Activated naive CD4-positive, alpha-beta T cell treated with anti-CD3 and anti-CD28 coated beads, Interleukin-2, amount 50 U/mL, for 72 hours (primary cell): ENCODE results near the gene CIAO2B. TPM values are rescaled to one million over a fixed set of nuclear protein-coding genes. Genes with fewer than 3 reads are reported as not detected.

ENCODE experiments used
- ATAC-seq, 2 donors: fragments of 150-1000 bp; cut with Tn5 transposase; 2 replicates each; pipeline ENCODE4 v1.10.0; 2021; ENCODE audit warnings: mild to moderate bottlenecking in 2 of 2, moderate library complexity in 2 of 2
- DNase-seq, 2 donors: peaks; one replicate each; pipeline ENCODE4 v3.0.0; 2021 to 2022; ENCODE audit warnings: low spot score in 2 of 2
- H3K27ac Mint-ChIP-seq, 2 donors: one replicate each; pipeline ENCODE4 v1.8.0; 2022; ENCODE audit warnings: mild to moderate bottlenecking in 2 of 2, mixed read lengths in 2 of 2
- H3K36me3 Mint-ChIP-seq, 2 donors: one replicate each; pipeline ENCODE4 v1.8.0; 2022; ENCODE audit warnings: mixed read lengths in 2 of 2
- H3K9me3 Mint-ChIP-seq, 2 donors: one replicate each; pipeline ENCODE4 v1.8.0; 2022; ENCODE audit warnings: mixed read lengths in 2 of 2
- total RNA-seq, 2 donors: library from RNA; stranded (reverse); gene quantifications; one replicate each; pipeline ENCODE4 v1.2.3, GENCODE V29; 2022

Gene CIAO2B
- total RNA-seq, 2 donors from 2014 or later, result 169 to 196 TPM

DNA sequence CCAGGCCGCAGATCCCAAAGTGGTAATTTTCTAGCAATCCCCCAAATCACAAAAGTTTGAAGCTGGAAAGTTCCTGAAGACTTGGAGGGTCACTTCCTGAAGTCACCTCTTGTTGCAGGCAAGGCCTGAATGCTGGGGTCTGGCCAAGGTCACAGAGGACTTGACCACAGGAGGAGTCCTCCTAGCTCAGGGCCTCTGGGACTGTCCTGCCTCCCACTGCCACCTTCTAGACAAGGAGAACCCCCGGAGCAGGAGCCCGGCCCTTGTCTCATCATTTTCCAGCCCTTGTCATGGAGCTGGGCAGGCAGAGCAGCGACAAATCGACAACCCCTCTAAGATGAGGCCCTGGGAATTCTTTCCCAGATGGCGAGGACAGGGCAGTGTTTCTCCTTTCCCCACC lies 15.8 kb downstream of the CIAO2B start:
- Mint-ChIP-seq H3K27ac (no peak overlapping the region), H3K9me3 (no peaks in the 10 kb centered on the region), H3K36me3 (no peaks in the 10 kb centered on the region)
- ATAC-seq (no peak), DNase-seq (no peak)

GRCh38 chr16:66917741-66918140 lies 16.5 kb downstream of the CIAO2B start:
- Mint-ChIP-seq H3K36me3 (no peaks in the 10 kb centered on the region), H3K27ac (no peak overlapping the region), H3K9me3 (no peaks in the 10 kb centered on the region)
- ATAC-seq (no peak), DNase-seq (no peak)

GRCh38 chr16:66916518-66916917 lies 17.7 kb downstream of the CIAO2B start:
- no peaks in the 10 kb centered on the region for H3K36me3 Mint-ChIP-seq
- H3K27ac Mint-ChIP-seq, result no peak overlapping the region
- DNase-seq (no peak), ATAC-seq (no peak)
- H3K9me3 Mint-ChIP-seq, result no peaks in the 10 kb centered on the region

- Mint-ChIP-seq H3K36me3 (no peaks in the 10 kb centered on the region), H3K27ac (peak overlapping the region in 1 of 2 donors; percentile 3), H3K9me3 (no peaks in the 10 kb centered on the region)
- ATAC-seq (no peak), DNase-seq (no peak)
These were observed 19.2 kb downstream of the CIAO2B start for GRCh38 chr16:66915041-66915440.

GRCh38 chr16:66914541-66914940 lies 19.7 kb downstream of the CIAO2B start:
- no peak for DNase-seq
- no peak for ATAC-seq
- Mint-ChIP-seq H3K27ac (peak overlapping the region in 1 of 2 donors; percentile 3), H3K36me3 (no peaks in the 10 kb centered on the region), H3K9me3 (no peaks in the 10 kb centered on the region)

DNA sequence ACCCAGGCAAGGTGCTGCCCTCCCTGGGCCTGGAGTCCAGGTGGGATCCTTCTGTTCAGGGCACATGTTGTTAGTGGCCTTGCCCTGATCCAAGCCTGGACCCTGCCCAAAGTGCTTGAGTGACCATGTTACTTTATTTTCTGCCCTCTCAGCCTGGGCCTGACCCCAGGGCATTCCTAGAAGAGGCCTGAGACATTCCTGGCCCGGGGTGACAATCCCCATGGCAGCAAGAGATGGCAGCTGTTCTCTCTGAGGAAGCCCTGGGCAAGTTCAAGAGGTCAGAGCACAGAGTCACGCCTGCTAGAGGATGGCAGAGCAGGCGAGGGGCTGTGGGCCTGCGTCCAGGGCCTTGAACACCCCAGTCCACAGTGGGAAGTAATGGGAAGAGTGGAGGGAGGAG lies 20.5 kb downstream of the CIAO2B start:
- ATAC-seq (no peak), DNase-seq (no peak)
- Mint-ChIP-seq H3K27ac (no peak overlapping the region), H3K9me3 (no peaks in the 10 kb centered on the region), H3K36me3 (no peaks in the 10 kb centered on the region)

GRCh38 chr16:66913081-66913480 lies 21.1 kb downstream of the CIAO2B start:
- DNase-seq, result no peak
- ATAC-seq, result no peak
- Mint-ChIP-seq H3K36me3 (no peaks in the 10 kb centered on the region), H3K27ac (no peak overlapping the region), H3K9me3 (no peaks in the 10 kb centered on the region)

GRCh38 chr16:66911801-66912200 lies 22.4 kb downstream of the CIAO2B start:
- no peak for DNase-seq
- Mint-ChIP-seq H3K9me3 (no peaks in the 10 kb centered on the region), H3K27ac (no peak overlapping the region), H3K36me3 (no peaks in the 10 kb centered on the region)
- ATAC-seq, result no peak

GRCh38 chr16:66911112-66911511 lies 23.1 kb downstream of the CIAO2B start:
- Mint-ChIP-seq H3K36me3 (no peaks in the 10 kb centered on the region), H3K27ac (no peak overlapping the region), H3K9me3 (no peaks in the 10 kb centered on the region)
- no peak for DNase-seq
- peak; percentile 14 to 48 for ATAC-seq

DNA sequence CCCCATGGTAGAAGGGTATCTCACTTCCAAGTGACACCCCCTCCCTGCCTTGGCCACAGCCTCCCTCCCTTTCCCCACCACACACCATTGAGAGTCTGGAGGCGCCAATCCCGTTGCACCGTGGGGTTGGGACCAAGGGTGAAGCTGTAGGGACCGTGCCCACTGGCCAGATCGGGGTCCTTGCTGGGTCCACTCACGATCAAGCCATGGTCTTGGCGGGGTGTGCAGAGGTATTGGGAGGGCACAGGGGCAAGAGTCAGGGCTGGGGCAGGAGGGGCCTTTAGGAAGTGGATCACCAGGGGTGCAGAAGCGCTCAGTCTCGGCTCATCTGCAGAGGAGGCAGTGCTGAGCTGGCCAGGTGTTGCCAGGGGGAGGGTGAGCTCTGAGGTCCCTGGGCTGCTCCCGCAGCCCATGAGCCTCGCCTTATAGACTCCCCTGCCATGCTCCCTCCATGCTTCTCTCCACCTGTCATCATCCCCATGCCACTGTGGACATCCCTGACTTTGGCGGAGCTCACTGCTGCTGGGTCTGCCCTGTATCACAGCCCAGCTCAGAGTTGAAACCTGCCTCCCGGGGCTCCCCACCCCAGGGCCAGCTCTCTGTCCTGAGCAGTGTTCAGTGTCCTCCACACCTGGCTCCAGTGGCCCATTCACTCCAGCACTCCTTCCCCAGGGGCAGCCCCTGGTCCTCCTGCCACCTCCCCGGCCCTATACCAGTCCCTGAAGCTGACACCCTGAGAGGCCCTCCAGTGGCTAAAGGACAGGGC lies 23.8 kb downstream of the CIAO2B start:
- no peak for ATAC-seq
- H3K36me3 Mint-ChIP-seq, result no peaks in the 10 kb centered on the region
- no peaks in the 10 kb centered on the region for H3K9me3 Mint-ChIP-seq
- no peak for DNase-seq
- no peak overlapping the region for H3K27ac Mint-ChIP-seq

DNA sequence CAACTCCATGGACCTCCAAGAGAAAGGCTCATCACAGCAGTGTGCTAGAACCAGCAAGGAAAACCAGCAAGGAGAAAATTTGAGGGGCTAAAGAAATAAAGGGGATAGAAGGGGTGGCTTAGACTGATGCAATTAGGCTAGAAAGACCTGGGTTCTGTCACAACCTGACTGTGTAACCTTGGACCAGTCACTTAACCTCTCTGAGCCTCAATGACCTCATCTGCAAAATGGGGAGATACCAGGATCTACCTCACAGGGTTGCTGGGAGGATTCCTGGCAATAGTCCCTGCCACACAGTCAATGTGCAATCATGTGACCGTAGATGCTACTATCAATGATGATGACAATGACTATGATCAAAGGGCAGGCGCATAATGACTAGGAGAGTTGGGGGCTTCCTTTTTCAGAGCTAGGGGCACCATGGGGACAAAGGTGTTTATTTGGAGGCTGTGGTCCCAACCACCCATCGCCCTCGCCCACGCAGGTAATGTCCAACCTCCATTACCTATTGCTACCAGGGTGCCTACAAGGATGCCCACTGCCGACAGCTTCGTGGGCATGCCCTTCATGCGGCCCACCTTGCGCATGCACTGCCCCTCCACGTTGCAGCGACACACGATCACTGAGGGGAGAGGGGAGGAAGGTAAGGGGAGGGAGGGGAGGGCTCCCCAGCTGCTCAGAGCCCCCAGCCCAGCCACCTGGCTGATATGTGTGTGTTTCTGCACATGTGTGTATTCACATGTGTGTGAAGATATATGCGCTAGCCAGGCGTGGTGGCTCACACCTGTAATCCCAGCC lies 25.2 kb downstream of the CIAO2B start:
- H3K27ac Mint-ChIP-seq, result no peak overlapping the region
- H3K9me3 Mint-ChIP-seq, result no peaks in the 10 kb centered on the region
- H3K36me3 Mint-ChIP-seq, result no peaks in the 10 kb centered on the region

DNA sequence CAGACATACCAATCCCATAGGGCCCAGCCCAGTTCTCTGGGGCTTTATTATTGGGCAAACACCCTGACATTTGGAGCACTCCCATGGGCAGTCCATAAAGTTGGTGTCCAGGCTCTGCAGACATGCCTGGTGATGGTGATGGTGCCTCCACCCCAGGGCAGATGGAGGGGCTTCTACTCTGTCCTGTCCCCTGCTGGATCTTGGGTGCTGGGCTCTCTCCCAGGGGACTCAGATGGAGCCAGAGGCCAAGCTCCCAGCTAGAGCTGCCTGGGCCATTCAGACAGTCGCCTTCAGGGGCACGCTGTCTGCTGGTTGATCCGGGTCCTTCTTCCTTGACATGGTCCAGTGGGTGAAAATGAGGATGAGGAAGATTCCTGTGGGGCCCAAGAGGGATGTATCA lies 26.1 kb downstream of the CIAO2B start:
- Mint-ChIP-seq H3K27ac (no peak overlapping the region), H3K36me3 (no peaks in the 10 kb centered on the region), H3K9me3 (no peaks in the 10 kb centered on the region)
- ATAC-seq, result no peak
- DNase-seq, result no peak

More for the DNA sequence above, 25.2 kb downstream of the CIAO2B start:
- DNase-seq (no peak), ATAC-seq (peak in 1 of 2 donors; percentile 46)

GRCh38 chr16:66906916-66907836 lies 27.0 kb downstream of the CIAO2B start:
- H3K27ac Mint-ChIP-seq, result no peak overlapping the region

DNA sequence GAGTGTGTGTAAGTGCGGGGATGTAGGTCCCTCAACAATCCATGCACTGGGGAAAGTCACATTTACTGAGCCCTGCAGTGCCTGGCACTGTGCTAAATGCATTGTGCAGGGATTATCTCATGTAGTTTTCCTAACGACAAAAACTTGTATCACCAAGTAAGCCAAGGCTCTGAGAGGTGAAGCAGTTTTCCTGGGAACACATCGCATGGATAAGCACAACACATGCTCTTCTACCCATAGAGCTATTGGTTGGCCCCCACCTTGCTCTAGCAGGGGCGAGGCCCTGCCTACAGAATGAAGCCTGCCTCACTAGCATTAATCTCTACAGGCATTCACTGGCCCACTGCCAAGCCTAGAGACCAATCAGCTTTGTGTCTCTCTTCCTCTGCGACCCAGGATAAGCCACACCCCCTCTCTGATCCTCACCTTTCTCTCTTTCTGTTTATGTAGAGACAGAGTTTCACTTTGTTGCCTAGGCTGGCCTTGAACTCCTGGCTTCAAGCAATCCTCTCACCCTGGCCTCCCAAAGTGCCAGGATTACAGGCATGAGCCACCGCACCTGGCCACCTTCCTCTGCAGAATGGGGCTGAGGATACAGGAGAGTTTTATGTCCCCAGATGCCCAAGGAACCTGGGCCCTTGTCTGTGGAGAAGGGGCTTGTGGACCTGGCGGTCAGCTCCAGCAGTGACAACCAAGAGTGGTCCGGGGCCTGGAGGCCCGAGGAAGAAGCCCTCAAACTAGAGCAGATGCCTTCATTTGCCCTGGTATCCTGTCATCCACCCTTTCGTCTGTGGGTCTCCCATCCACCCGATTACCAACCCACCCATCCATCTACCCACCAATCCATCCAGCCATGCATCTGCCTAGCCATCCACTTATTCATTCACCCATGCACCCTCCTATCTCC lies 28.3 kb downstream of the CIAO2B start:
- H3K9me3 Mint-ChIP-seq, result no peaks in the 10 kb centered on the region
- peak in 1 of 2 donors; percentile 54 for DNase-seq
- H3K27ac Mint-ChIP-seq, result peak overlapping the region; percentile 8 to 86
- no peaks in the 10 kb centered on the region for H3K36me3 Mint-ChIP-seq
- ATAC-seq, result peak; percentile 33 to 80

More at GRCh38 chr16:66906916-66907836, 27.0 kb downstream of the CIAO2B start:
- Mint-ChIP-seq H3K36me3 (no peaks in the 10 kb centered on the region), H3K9me3 (no peaks in the 10 kb centered on the region)
- ATAC-seq (no peak), DNase-seq (no peak)

DNA sequence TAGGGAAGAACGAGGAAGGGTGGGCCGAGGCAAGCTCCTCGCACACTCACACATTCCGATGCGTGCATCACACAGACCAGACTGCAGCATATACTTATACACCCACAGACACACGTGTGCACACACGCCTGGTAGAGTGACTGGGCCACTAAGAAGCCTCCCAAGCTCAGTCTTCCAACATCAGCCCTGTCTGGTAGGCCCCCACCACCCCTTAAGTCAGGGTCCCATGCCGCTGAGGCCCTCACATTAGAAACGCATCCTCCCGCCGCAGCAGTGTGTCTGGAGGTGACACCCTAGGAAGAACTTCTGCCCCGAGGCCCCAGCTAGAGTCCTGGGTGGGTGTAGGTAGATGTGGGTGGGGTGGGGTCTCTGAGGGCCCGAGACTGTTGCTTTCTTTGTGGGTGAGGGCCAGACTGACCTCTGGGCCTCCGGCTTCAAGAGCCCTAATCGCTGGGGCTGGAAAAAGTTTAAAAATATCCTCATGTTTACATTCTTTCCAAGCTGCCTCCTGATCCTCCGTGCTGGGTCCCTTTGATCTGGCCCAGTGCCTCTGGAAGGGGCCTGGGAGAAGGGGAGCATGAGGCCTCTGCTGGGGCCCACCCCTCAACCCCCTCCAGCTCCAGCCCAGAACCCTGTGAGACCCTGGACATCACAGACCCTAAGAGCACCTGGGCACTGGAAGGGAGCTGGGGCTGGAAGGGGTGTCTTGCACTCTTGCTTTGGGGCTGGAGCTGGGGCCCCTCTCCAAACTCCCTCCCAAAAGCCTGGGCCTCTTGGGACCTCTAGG lies 29.2 kb downstream of the CIAO2B start:
- Mint-ChIP-seq H3K27ac (peak overlapping the region in 1 of 2 donors; percentile 8), H3K9me3 (no peaks in the 10 kb centered on the region), H3K36me3 (no peaks in the 10 kb centered on the region)
- DNase-seq (no peak), ATAC-seq (no peak)
